Panc1 (cell line): ENCODE measurements around the gene WWOX.

Experiments used
- CTCF ChIP-seq: fragments of 450-650 bp; IDR thresholded peaks from 2 replicates; pipeline ENCODE4 v1.5.1; 2017; ENCODE audit warnings: mild to moderate bottlenecking
- POLR2AphosphoS5 ChIP-seq: IDR thresholded peaks from 2 replicates; pipeline ENCODE4 v1.6.1; 2012; ENCODE audit warnings: mild to moderate bottlenecking, low read depth, low read length, moderate library complexity
- REST ChIP-seq, 2 experiments: IDR thresholded peaks; 2 replicates each; pipeline ENCODE4 v1.6.1; 2011 to 2012; ENCODE audit warnings: low read depth in 2 of 2, control low read depth in 1 of 2, low read length in 1 of 2, mild to moderate bottlenecking in 1 of 2, moderate library complexity in 1 of 2; ENCODE audit not compliant: insufficient read depth in 1 of 2
- SIN3A ChIP-seq: IDR thresholded peaks from 2 replicates; pipeline ENCODE4 v1.6.1; 2012; ENCODE audit warnings: low read depth, mild to moderate bottlenecking, low read length, moderate library complexity, borderline replicate concordance; ENCODE audit not compliant: insufficient read depth

- TF ChIP-seq CTCF: no peak
- TF ChIP-seq POLR2AphosphoS5: no peak
- TF ChIP-seq REST (IDR thresholded peaks at IDR 0.05; ENCODE audit: insufficient read depth in 1 of 2, low read depth in 2 of 2, low read length in 1 of 2): no peak
- no peak for TF ChIP-seq SIN3A
Observed at GRCh38 chr16:79101491-79101890, 1002.0 kb downstream of the WWOX start.
